Natural killer cell treated with Interleukin-12 subunit alpha and Interleukin-12 subunit beta and Interleukin-15 and Interleukin-18, amount 100 ng/mL, for 72 hours (primary cell): ENCODE measurements around the gene PRSS36. TPM values are rescaled to one million over a fixed set of nuclear protein-coding genes. Genes with fewer than 3 reads are reported as not detected.

Source experiments
- ATAC-seq, 2 donors: fragments of 150-1000 bp; cut with Tn5 transposase in 1 of 2; sonication (Bioruptor Pico), chemical (Tn5 transposase) in 1 of 2; 2 replicates each; pipeline ENCODE4 v1.10.0; 2021
- DNase-seq: peaks from one replicate; pipeline ENCODE4 v3.0.0; 2022; ENCODE audit warnings: low spot score
- H3K27ac Mint-ChIP-seq, 2 donors: 1 replicate in 1 of 2; 2 replicates in 1 of 2; pipeline ENCODE4 v1.8.0; 2022; ENCODE audit warnings: mixed read lengths in 2 of 2, mild to moderate bottlenecking in 1 of 2, moderate library complexity in 1 of 2
- H3K27me3 Mint-ChIP-seq, 2 donors: 1 replicate in 1 of 2; 2 replicates in 1 of 2; pipeline ENCODE4 v1.8.0; 2022; ENCODE audit warnings: mixed read lengths in 2 of 2
- H3K36me3 Mint-ChIP-seq: one replicate; pipeline ENCODE4 v1.8.0; 2022; ENCODE audit warnings: mixed read lengths
- H3K4me1 Mint-ChIP-seq, 2 donors: 1 replicate in 1 of 2; 2 replicates in 1 of 2; pipeline ENCODE4 v1.8.0; 2022; ENCODE audit warnings: low read depth in 2 of 2, mixed read lengths in 2 of 2, mild to moderate bottlenecking in 1 of 2
- H3K4me3 Mint-ChIP-seq: one replicate; pipeline ENCODE4 v1.8.0; 2022; ENCODE audit warnings: mixed read lengths
- H3K9me3 Mint-ChIP-seq: 2 replicates; pipeline ENCODE4 v1.8.0; 2022; ENCODE audit warnings: mixed read lengths
- total RNA-seq, 2 donors: library from RNA; stranded (reverse); gene quantifications; one replicate each; pipeline ENCODE4 v1.2.3, GENCODE V29; 2022

Gene PRSS36
- total RNA-seq, 2 donors from 2014 or later = 1.5 TPM; not detected in 1

GRCh38 chr16:31114468-31114867 is 35.4 kb downstream of the PRSS36 start:
- no peak overlapping the region for H3K27ac Mint-ChIP-seq
- no peak for ATAC-seq

GRCh38 chr16:31113121-31114120 is 36.4 kb downstream of the PRSS36 start:
- DNase-seq (no peak), ATAC-seq (no peak)
- Mint-ChIP-seq H3K27ac (peak overlapping the region; percentile 17 to 35), H3K36me3 (no peaks in the 10 kb centered on the region), H3K9me3 (no peaks in the 10 kb centered on the region), H3K27me3 (no peaks in the 10 kb centered on the region), H3K4me3 (no peak overlapping the region), H3K4me1 (peaks cover 13 to 14% of the 10 kb centered on the region in 2 donors)

More at GRCh38 chr16:31114468-31114867, 35.4 kb downstream of the PRSS36 start:
- no peaks in the 10 kb centered on the region for H3K9me3 Mint-ChIP-seq
- no peak for DNase-seq
- H3K27me3 Mint-ChIP-seq = no peaks in the 10 kb centered on the region
- no peaks in the 10 kb centered on the region for H3K36me3 Mint-ChIP-seq
- peaks cover 14 to 17% of the 10 kb centered on the region in 2 donors for H3K4me1 Mint-ChIP-seq
- H3K4me3 Mint-ChIP-seq = no peak overlapping the region

GRCh38 chr16:31112711-31113110 is 37.2 kb downstream of the PRSS36 start:
- no peaks in the 10 kb centered on the region for H3K9me3 Mint-ChIP-seq
- no peak overlapping the region for H3K4me3 Mint-ChIP-seq
- ATAC-seq = no peak
- H3K4me1 Mint-ChIP-seq = peaks cover 12% of the 10 kb centered on the region in 2 donors
- H3K27ac Mint-ChIP-seq = peak overlapping the region in 1 of 2 donors; percentile 17
- H3K36me3 Mint-ChIP-seq = no peaks in the 10 kb centered on the region
- DNase-seq = no peak
- H3K27me3 Mint-ChIP-seq = no peaks in the 10 kb centered on the region

- Mint-ChIP-seq H3K36me3 (no peaks in the 10 kb centered on the region), H3K4me3 (no peak overlapping the region), H3K27me3 (no peaks in the 10 kb centered on the region), H3K9me3 (no peaks in the 10 kb centered on the region), H3K4me1 (peaks cover 16 to 17% of the 10 kb centered on the region in 2 donors), H3K27ac (no peak overlapping the region)
- ATAC-seq = no peak
- DNase-seq = no peak
Measured at GRCh38 chr16:31111881-31112466, 37.9 kb downstream of the PRSS36 start.

- peak overlapping the region; percentile 87 for H3K4me3 Mint-ChIP-seq
- ATAC-seq (no peak), DNase-seq (no peak)
- H3K27ac Mint-ChIP-seq = no peak overlapping the region
- H3K36me3 Mint-ChIP-seq = no peaks in the 10 kb centered on the region
- no peaks in the 10 kb centered on the region for H3K27me3 Mint-ChIP-seq
- H3K4me1 Mint-ChIP-seq = peaks cover 17 to 20% of the 10 kb centered on the region in 2 donors
- no peaks in the 10 kb centered on the region for H3K9me3 Mint-ChIP-seq
Measured at GRCh38 chr16:31110106-31111034, 39.5 kb downstream of the PRSS36 start.

GRCh38 chr16:31109622-31110021 is 40.2 kb downstream of the PRSS36 start:
- DNase-seq = no peak
- H3K36me3 Mint-ChIP-seq = no peaks in the 10 kb centered on the region
- H3K4me3 Mint-ChIP-seq = peak overlapping the region; percentile 87
- no peaks in the 10 kb centered on the region for H3K9me3 Mint-ChIP-seq
- ATAC-seq = no peak
- H3K27ac Mint-ChIP-seq = peak overlapping the region; percentile 28 to 80
- H3K4me1 Mint-ChIP-seq = peaks cover 17 to 20% of the 10 kb centered on the region in 2 donors
- H3K27me3 Mint-ChIP-seq = no peaks in the 10 kb centered on the region

GRCh38 chr16:31108794-31109558 is 40.9 kb downstream of the PRSS36 start:
- Mint-ChIP-seq H3K27me3 (no peaks in the 10 kb centered on the region), H3K9me3 (no peaks in the 10 kb centered on the region), H3K36me3 (no peaks in the 10 kb centered on the region), H3K4me1 (peaks cover 17 to 20% of the 10 kb centered on the region in 2 donors), H3K27ac (peak overlapping the region; percentile 28 to 80), H3K4me3 (peak overlapping the region; percentile 87)
- ATAC-seq (no peak), DNase-seq (no peak)

- peak; percentile 88 to 91 for ATAC-seq
- Mint-ChIP-seq H3K27me3 (no peaks in the 10 kb centered on the region), H3K36me3 (no peaks in the 10 kb centered on the region), H3K27ac (peak within 1 kb of the TSS; percentile 85 to 96), H3K4me3 (peak within 1 kb of the TSS; percentile 93), H3K9me3 (no peaks in the 10 kb centered on the region), H3K4me1 (peaks cover 17 to 20% of the 10 kb centered on the region in 2 donors)
- DNase-seq = peak; percentile 86
Measured at GRCh38 chr16:31108035-31108793, 41.7 kb downstream of the PRSS36 start, which contains the start of gene BCKDK. BCKDK (plus strand) TSS chr16:31108386; CDS start chr16:31109224, 838 bp downstream.

GRCh38 chr16:31107465-31107867 is 42.4 kb downstream of the PRSS36 start:
- H3K36me3 Mint-ChIP-seq = no peaks in the 10 kb centered on the region
- ATAC-seq (peak in 1 of 2 donors; percentile 24), DNase-seq (no peak)

GRCh38 chr16:31106509-31107464 is 43.1 kb downstream of the PRSS36 start:
- Mint-ChIP-seq H3K4me3 (no peak overlapping the region), H3K9me3 (no peaks in the 10 kb centered on the region), H3K36me3 (no peaks in the 10 kb centered on the region), H3K4me1 (peaks cover 17 to 20% of the 10 kb centered on the region in 2 donors), H3K27ac (peak overlapping the region in 1 of 2 donors; percentile 85), H3K27me3 (no peaks in the 10 kb centered on the region)
- DNase-seq = no peak
- no peak for ATAC-seq

More at GRCh38 chr16:31107465-31107867, 42.4 kb downstream of the PRSS36 start:
- peak overlapping the region; percentile 93 for H3K4me3 Mint-ChIP-seq
- H3K27ac Mint-ChIP-seq = peak overlapping the region; percentile 85 to 96
- no peaks in the 10 kb centered on the region for H3K27me3 Mint-ChIP-seq
- no peaks in the 10 kb centered on the region for H3K9me3 Mint-ChIP-seq
- peaks cover 17 to 20% of the 10 kb centered on the region in 2 donors for H3K4me1 Mint-ChIP-seq

- ATAC-seq (peak; percentile 84 to 88), DNase-seq (peak; percentile 88)
- no peaks in the 10 kb centered on the region for H3K9me3 Mint-ChIP-seq
- no peak overlapping the region for H3K4me3 Mint-ChIP-seq
- peak overlapping the region; percentile 41 to 72 for H3K27ac Mint-ChIP-seq
- H3K27me3 Mint-ChIP-seq = no peaks in the 10 kb centered on the region
- H3K4me1 Mint-ChIP-seq = peaks cover 17 to 20% of the 10 kb centered on the region in 2 donors
- H3K36me3 Mint-ChIP-seq = no peaks in the 10 kb centered on the region
Measured at GRCh38 chr16:31105677-31106213, 44.1 kb downstream of the PRSS36 start.
